HG03175 (cell line): ENCODE measurements around the gene SETBP1.
"Not testable (repeated sequence)": the region's sequence is repeated elsewhere in the genome, so short reads cannot be mapped to it uniquely, and the experiment has no call there.

ENCODE experiments used
- ATAC-seq: cut with Tn5 transposase; IDR thresholded peaks from one replicate; pipeline ENCODE4 v1.9.1; 2021; ENCODE audit warnings: mild to moderate bottlenecking, moderate library complexity; ENCODE audit not compliant: unreplicated experiment

Gene SETBP1

GRCh38 chr18:44786688-44787087, 106.0 kb downstream of the SETBP1 start:
- ATAC-seq = peak; percentile 83

- ATAC-seq = no peak
Measured at GRCh38 chr18:44788334-44788733, 107.6 kb downstream of the SETBP1 start.

GRCh38 chr18:44789710-44790109, 109.0 kb downstream of the SETBP1 start:
- no peak for ATAC-seq

DNA sequence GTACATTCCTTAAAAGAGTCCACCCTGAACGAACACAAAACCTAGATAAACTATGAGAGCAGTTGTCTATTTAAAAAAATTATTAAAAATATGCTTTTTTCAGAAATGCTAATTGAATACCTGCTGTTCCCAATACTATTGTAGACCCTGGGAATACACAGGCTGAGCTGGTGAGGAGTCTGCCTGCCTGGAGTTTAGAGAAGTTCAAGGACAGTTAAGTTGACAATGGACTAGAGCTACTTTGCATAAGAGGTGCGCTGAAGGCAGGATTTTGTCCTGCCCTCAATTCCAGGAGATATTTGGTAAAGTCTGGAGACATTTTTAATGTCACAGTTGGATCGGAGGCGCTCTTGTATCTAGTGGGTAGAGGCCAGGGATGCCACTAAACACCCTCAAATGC, 110.2 kb downstream of the SETBP1 start:
- no peak for ATAC-seq

DNA sequence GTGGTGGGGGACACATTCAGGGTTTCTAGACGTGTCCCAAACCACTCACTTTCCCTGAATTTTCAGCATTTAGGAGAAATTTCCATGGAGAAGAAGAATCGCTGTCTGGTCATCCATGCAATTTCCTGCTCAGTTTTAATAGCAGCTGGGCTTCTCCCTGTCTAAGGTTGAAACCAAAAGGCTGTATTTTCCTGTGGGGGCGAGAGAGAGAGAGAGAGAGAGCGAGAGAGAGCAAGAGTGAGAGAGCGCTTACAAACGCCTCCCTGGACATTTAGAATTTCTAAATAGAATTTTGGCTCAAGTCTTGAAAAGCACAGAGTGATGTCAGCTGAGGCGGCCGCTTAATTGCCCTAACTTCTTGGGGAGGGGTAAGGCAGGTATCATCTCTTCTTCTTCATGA, 110.8 kb downstream of the SETBP1 start:
- no peak for ATAC-seq

GRCh38 chr18:44792456-44793061, 111.9 kb downstream of the SETBP1 start:
- no peak for ATAC-seq

DNA sequence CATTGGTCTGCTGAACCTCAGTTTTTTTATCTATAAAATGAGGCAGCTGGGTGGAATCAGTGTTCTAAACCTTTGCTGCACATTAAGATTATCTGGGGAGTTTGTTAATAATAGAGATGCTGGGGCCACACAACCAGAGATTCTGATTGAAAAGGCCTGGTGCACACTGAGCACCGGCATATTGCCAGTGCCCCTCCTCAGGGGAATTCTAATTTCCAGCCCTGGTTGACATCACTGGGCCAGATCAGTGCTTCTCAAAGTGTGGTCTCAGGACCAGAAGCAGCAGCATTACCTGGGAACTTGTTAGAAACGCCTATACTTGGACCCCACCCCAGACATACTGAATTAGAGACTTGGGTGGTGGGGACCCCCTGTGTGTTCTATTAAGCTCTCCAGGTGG, 112.5 kb downstream of the SETBP1 start:
- no peak for ATAC-seq

DNA sequence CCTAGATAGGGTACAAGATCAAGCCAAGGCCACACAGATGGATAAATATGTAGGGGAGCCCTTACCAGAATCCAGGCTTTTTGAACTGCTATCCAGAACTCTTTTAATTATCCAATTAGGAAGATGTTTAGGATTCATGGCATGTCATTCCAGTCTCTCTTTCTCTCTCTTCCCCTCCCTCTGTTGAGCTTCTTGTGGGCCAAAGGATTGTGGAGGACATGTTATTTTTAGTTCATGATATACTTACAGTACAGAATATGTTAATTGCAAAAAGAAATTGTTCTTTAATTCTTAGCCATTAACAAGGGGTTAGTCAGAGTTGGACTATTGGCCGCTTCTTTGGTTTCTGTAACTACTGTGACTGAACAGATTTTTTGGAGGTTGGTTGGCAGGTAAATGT, 113.0 kb downstream of the SETBP1 start:
- ATAC-seq = no peak

- ATAC-seq = no peak
Measured at GRCh38 chr18:44795241-44795640, 114.6 kb downstream of the SETBP1 start.

DNA sequence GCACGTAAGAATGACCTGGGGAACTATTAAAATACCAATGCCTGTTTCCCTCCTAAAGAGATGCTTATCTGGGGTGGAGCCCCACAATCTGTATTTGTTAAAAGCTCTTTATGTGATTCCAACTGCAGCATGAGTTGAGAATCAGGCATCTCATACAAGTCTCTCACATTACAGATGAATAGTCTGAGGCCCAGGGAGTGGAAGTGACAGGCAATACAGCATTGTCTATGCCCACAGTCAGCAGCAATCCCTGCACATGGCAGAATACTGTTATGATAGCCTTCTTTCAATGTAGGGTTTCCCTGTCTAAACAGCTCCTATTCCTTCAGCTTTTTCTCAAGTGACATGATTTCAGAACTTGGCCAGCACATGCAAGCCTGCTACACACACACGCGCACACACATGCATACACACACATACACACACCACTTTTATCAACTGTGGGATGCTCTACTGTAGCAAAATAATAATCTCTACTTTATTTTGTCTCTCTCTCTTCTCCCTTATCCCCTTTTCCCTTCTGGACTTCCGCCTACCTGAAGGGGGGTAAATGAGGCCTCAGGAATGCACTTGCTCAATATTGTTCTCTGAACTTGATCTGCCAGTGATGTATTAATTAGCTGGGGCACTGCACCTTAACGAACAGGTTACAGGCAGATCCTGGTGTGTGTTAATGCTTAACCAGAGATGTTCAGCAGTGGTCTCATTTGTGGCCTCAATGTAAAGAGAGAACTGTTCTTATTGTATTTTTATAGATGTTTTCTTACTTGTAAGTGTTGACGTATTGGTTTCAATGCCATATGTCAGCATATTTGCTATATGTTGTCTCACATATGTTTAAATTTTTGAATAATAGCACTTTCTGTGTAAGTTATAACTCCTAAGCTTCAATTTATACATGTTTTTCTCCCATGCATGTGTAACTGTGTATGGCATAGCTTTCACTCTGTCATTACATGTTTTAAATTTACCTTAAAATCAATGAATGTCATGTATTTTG, 116.0 kb downstream of the SETBP1 start:
- ATAC-seq = peak; percentile 39

DNA sequence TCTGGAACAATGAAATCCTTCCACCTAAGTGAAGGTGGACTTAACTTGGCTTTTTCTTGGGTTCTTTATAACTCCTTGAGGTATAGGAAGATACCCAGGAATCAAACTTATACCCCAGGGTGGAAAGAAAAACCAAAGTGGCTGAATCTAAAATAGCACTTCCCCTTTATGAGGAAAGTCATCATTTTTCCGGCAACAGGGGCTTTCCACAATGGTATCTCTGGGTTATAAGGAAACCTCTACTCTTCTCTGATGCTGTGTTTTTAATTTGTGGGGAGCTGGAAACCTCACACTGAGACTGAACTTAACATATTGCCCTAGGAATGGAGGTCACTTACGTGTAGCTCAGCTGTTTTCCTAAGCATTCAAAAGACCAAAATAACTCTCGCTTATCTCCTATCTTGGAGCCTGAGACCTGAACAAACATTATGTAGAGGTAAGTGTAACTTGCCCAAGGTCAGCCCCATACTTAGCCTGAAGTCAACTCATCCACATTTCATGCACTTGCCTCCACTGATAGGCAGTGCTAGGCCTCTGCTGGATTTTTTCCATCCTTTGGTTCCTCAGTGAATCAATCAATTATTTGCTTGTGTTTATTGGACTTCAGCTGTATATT, 117.9 kb downstream of the SETBP1 start:
- no peak for ATAC-seq

GRCh38 chr18:44799382-44799906, 118.8 kb downstream of the SETBP1 start:
- ATAC-seq = peak; percentile 38

DNA sequence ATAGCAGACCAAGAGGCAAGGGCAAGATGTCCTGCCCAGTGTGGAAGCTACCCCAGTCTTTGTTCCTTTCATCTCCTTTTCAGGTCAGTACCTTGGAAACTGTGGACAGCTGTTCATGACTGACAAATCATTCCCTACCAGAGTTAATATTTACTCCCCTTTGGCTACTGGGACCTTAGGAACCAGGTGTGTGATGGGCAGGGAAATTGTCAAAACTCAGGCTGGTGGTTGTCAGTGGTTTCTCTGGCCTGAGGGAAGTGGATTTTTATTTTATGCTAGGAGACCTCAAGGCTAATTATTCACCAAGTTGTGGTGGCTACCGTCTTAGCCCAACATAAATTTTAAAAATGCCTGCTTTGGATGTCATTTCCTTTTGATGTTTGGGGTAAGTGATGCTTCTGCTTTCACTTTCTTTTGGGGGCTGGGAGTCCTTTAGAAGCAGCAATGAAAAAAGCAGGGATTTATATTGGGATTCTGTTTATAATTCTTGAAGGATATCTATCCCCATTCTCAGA, 119.3 kb downstream of the SETBP1 start:
- ATAC-seq = peak; percentile 72

GRCh38 chr18:44800766-44801165, 120.1 kb downstream of the SETBP1 start:
- not testable (repeated sequence) for ATAC-seq

GRCh38 chr18:44801781-44802180, 121.1 kb downstream of the SETBP1 start:
- ATAC-seq = no peak

DNA sequence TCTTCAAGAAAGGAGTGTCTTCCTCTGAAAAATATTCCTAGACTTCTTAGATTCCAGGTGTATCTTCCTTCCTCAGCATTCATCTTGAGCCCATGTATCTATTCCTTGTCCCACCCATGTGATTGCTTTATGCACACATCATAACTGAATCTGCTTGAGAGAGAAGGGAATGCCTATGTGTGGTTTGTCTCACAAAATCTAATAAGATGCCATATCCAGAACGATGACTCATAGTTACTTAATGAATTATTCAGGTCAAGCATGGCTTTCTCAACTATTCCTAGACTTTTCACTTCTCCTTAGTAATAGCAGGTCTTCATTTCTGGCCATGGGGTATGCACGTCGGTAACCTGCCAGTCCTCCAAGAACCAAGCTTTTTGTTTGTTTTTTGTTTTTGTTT, 121.8 kb downstream of the SETBP1 start:
- no peak for ATAC-seq

DNA sequence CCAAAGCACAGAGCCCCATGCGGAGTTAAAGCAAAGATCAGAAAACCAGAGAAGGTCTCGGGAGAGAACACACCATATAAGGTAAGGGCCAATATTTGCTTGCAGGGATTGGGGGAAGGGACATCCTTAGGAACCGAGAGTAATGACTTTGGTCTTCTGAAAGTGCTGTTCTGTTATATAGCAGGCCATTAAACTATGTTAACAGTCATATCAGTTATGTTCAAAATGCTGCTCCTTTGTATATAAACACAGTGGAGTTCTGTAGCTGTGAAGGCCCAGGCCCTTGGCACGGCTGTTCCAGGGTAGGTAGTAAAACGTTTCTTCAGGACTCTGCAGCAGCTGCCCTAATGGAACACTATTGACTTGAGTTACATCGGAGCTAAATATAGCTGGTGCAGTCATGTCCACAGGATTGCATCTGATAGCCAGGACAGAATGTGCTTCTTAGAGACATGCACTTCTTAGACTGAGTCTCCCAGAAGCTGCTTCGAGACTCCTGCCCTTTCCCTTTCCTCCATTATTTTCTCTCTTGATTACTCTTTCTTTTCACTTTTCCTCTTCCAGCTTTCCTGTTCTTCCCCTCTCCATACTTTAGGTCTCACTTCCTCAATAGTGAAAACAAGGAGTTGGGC, 122.4 kb downstream of the SETBP1 start:
- no peak for ATAC-seq

DNA sequence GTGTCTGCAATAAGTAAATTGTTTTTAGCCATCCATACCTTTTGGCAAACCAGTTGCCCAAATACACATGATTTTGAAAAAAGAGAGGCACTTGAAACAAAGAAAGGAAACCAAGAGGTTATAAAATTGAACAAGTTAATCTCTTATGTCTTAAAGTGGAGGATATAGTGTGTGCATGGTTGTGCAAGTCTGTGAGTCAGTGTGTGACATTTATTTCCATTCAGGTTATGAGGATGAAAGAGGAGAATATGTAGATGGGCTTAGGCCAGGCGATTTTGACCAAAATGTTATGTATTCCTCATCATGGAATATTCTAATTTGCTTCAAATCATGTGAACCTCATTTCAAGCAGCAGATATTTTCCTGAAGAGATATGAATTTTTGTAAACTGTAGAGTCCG, 123.3 kb downstream of the SETBP1 start:
- ATAC-seq = no peak

- ATAC-seq = no peak
Measured at GRCh38 chr18:44805176-44805575, 124.5 kb downstream of the SETBP1 start.

DNA sequence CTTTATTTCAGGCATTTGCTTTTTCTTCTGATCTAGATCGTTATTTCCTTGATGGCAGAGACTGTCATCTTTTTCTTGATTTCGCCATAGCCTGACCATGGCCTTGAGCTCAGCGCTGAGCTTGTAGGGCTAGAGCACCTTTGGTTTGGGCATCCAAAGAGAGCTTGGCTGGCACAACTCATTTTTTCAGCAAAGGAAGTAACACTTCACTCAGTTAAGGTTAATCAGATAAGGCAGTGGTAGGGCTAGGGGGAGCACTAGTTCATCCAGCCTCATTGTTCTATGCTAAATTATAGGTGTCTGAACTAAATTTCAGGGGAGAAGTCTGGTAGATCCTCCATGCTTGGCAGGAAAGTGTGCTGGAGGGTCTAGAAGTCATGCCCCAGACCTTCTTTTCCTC, 125.0 kb downstream of the SETBP1 start:
- ATAC-seq = no peak

GRCh38 chr18:44807766-44808165, 127.1 kb downstream of the SETBP1 start:
- ATAC-seq = no peak
